WTC11 (cell line): ENCODE results near the gene ATP6V0E1. TPM values are rescaled to one million over a fixed set of nuclear protein-coding genes. Genes with fewer than 3 reads are reported as not detected.

Experiments
- ATAC-seq: fragments of 200-7000 bp; cut with Tn5 transposase; 2 replicates; pipeline ENCODE4 v1.10.0; 2021; ENCODE audit warnings: mild to moderate bottlenecking, moderate library complexity
- CTCF ChIA-PET: fragments of 300-600 bp; sonication (Branson Sonifier 250); formaldehyde crosslinking; loops from one replicate; lab custom pipeline; 2021; ENCODE audit warnings: antibody characterized with exemption; lab: Charles Lee
- POLR2A ChIA-PET: fragments of 350-600 bp; sonication (Branson Sonifier 250); formaldehyde crosslinking; loops from one replicate; lab custom pipeline; 2021; ENCODE audit warnings: antibody characterized with exemption; lab: Charles Lee
- DNase-seq: peaks from one replicate; pipeline ENCODE4 v3.0.0; 2021; ENCODE audit warnings: low spot score
- H3K27ac Mint-ChIP-seq: 2 replicates; pipeline ENCODE4 v1.8.0; 2021; ENCODE audit warnings: mixed read lengths
- H3K27me3 Mint-ChIP-seq: 2 replicates; pipeline ENCODE4 v1.8.0; 2021; ENCODE audit warnings: low read depth, mild to moderate bottlenecking, moderate library complexity, mixed read lengths
- H3K36me3 Mint-ChIP-seq: 2 replicates; pipeline ENCODE4 v1.8.0; 2021; ENCODE audit warnings: mixed read lengths
- H3K4me1 Mint-ChIP-seq: 2 replicates; pipeline ENCODE4 v1.8.0; 2022; ENCODE audit warnings: mixed read lengths
- H3K4me3 Mint-ChIP-seq: 2 replicates; pipeline ENCODE4 v1.8.0; 2021; ENCODE audit warnings: mild to moderate bottlenecking, moderate library complexity, mixed read lengths
- H3K9me3 Mint-ChIP-seq: 2 replicates; pipeline ENCODE4 v1.8.0; 2021; ENCODE audit warnings: mixed read lengths
- AFF4 ChIP-seq: sonication (generic); formaldehyde crosslinking; IDR thresholded peaks from 2 replicates; pipeline ENCODE4 v1.8.1; 2023; ENCODE audit warnings: mild to moderate bottlenecking, missing genetic modification reagents, borderline replicate concordance
- ATF2 ChIP-seq: sonication (generic); formaldehyde crosslinking; IDR thresholded peaks from 2 replicates; pipeline ENCODE4 v1.8.1; 2022; ENCODE audit warnings: low read depth, missing genetic modification reagents, borderline replicate concordance
- ATF3 ChIP-seq: sonication (generic); formaldehyde crosslinking; conservative IDR thresholded peaks from 2 replicates; pipeline ENCODE4 v1.8.1; 2022; ENCODE audit warnings: mild to moderate bottlenecking, missing genetic modification reagents
- CBFB ChIP-seq: sonication (generic); formaldehyde crosslinking; IDR thresholded peaks from 2 replicates; pipeline ENCODE4 v1.8.1; 2022; ENCODE audit warnings: mild to moderate bottlenecking, low read depth, missing genetic modification reagents
- CREB1 ChIP-seq: sonication (generic); formaldehyde crosslinking; IDR thresholded peaks from 2 replicates; pipeline ENCODE4 v1.8.0; 2023; ENCODE audit warnings: mild to moderate bottlenecking, missing genetic modification reagents
- CREM ChIP-seq: sonication (generic); formaldehyde crosslinking; IDR thresholded peaks from 2 replicates; pipeline ENCODE4 v1.8.1; 2022; ENCODE audit warnings: mild to moderate bottlenecking, missing genetic modification reagents, moderate library complexity
- CTCF ChIP-seq: fragments of 200-600 bp; IDR thresholded peaks from 2 replicates; pipeline ENCODE4 v1.8.0; 2022; ENCODE audit warnings: antibody characterized with exemption
- E2F5 ChIP-seq: sonication (generic); formaldehyde crosslinking; IDR thresholded peaks from 2 replicates; pipeline ENCODE4 v1.8.1; 2022; ENCODE audit warnings: mild to moderate bottlenecking, moderate library complexity, missing genetic modification reagents
- ETV6 ChIP-seq: sonication (generic); formaldehyde crosslinking; IDR thresholded peaks from 2 replicates; pipeline ENCODE4 v1.8.1; 2022; ENCODE audit warnings: mild to moderate bottlenecking, missing genetic modification reagents
- GABPB1 ChIP-seq: sonication (generic); formaldehyde crosslinking; IDR thresholded peaks from 2 replicates; pipeline ENCODE4 v1.8.1; 2023; ENCODE audit warnings: mild to moderate bottlenecking, missing genetic modification reagents
- HMGA2 ChIP-seq: fragments of 250-450 bp; sonication (Bioruptor Pico); IDR thresholded peaks from 2 replicates; pipeline ENCODE4 v1.4.0; 2021; ENCODE audit warnings: mild to moderate bottlenecking, moderate library complexity
- NR3C1 ChIP-seq: sonication (generic); formaldehyde crosslinking; conservative IDR thresholded peaks from 2 replicates; pipeline ENCODE4 v1.8.1; 2023; ENCODE audit warnings: low read depth, mild to moderate bottlenecking, missing genetic modification reagents
- PREB ChIP-seq: sonication (generic); formaldehyde crosslinking; IDR thresholded peaks from 2 replicates; pipeline ENCODE4 v1.8.1; 2022; ENCODE audit warnings: mild to moderate bottlenecking, missing genetic modification reagents, moderate library complexity, borderline replicate concordance
- TEAD1 ChIP-seq: sonication (generic); formaldehyde crosslinking; IDR thresholded peaks from 2 replicates; pipeline ENCODE4 v1.8.0; 2022; ENCODE audit warnings: mild to moderate bottlenecking, missing genetic modification reagents
- ZNF263 ChIP-seq: sonication (generic); formaldehyde crosslinking; IDR thresholded peaks from 2 replicates; pipeline ENCODE4 v1.8.1; 2022; ENCODE audit warnings: low read depth, mild to moderate bottlenecking, moderate library complexity, missing genetic modification reagents
- ZNF281 ChIP-seq: sonication (generic); formaldehyde crosslinking; IDR thresholded peaks from 2 replicates; pipeline ENCODE4 v1.8.0; 2023; ENCODE audit warnings: mild to moderate bottlenecking, missing genetic modification reagents
- ZNF423 ChIP-seq: fragments of 250-450 bp; sonication (Bioruptor Pico); IDR thresholded peaks from 2 replicates; pipeline ENCODE4 v2.1.2; 2022; ENCODE audit warnings: mild to moderate bottlenecking, moderate library complexity
- total RNA-seq: library from RNA; stranded (reverse); gene quantifications from 3 replicates; pipeline ENCODE4 v1.2.3, GENCODE V29; 2021

The ATP6V0E1 gene
- total RNA-seq, 1 experiment from 2014 or later = 80.9 TPM

GRCh38 chr5:172975289-172975688 lies 8.3 kb upstream of the ATP6V0E1 start:
- Mint-ChIP-seq H3K36me3 (no peaks in the 10 kb centered on the region), H3K27me3 (peaks cover 24% of the 10 kb centered on the region), H3K4me3 (no peak overlapping the region), H3K9me3 (no peaks in the 10 kb centered on the region), H3K4me1 (no peaks in the 10 kb centered on the region), H3K27ac (no peak overlapping the region)
- TF ChIP-seq CREM (CRISPR knock-in tag) (no peak), ZNF263 (CRISPR knock-in tag) (no peak), CBFB (CRISPR knock-in tag) (no peak), E2F5 (CRISPR knock-in tag) (no peak), NR3C1 (CRISPR knock-in tag) (no peak), GABPB1 (CRISPR knock-in tag) (no peak), ATF2 (CRISPR knock-in tag) (no peak), HMGA2 (CRISPR knock-in tag) (no peak), CTCF (no peak), PREB (no peak), TEAD1 (CRISPR knock-in tag) (no peak), ZNF423 (CRISPR knock-in tag) (no peak), AFF4 (CRISPR knock-in tag) (no peak), ZNF281 (CRISPR knock-in tag) (no peak), ATF3 (CRISPR knock-in tag) (no peak), CREB1 (CRISPR knock-in tag) (no peak), ETV6 (CRISPR knock-in tag) (no peak)
- no peak for DNase-seq
- ChIA-PET POLR2A (no interaction called here), CTCF (interaction anchor here (0.6 to 1.6 kb wide), 2 partner anchors 60 to 268 kb away, joined by 3 to 4 read pairs; no protein-coding TSS in a partner anchor)
- no peak for ATAC-seq
